HUDEP-2 (cell line): Measurements from ENCODE around the gene RRP1.
"Not testable (repeated sequence)": the region's sequence is repeated elsewhere in the genome, so short reads cannot be mapped to it uniquely, and the experiment has no call there.

ENCODE experiments used
- DNase-seq, 76 experiments: peaks; one replicate each; lab custom pipeline; 2025; ENCODE audit not compliant: unreplicated experiment in 76 of 76; lab: John Stamatoyannopoulos, UW

RRP1 gene

GRCh38 chr21:43832158-43832550 lies 42.8 kb downstream of the RRP1 start:
- DNase-seq = no peak

GRCh38 chr21:43832648-43833047 lies 43.3 kb downstream of the RRP1 start:
- DNase-seq = peak in 1 of 76 experiments; percentile 25

GRCh38 chr21:43834146-43834905 lies 44.9 kb downstream of the RRP1 start:
- DNase-seq = no peak

GRCh38 chr21:43835050-43835449 lies 45.7 kb downstream of the RRP1 start:
- no peak for DNase-seq

GRCh38 chr21:43835861-43836260 lies 46.5 kb downstream of the RRP1 start:
- DNase-seq = no peak

- DNase-seq = no peak
These were observed 47.2 kb downstream of the RRP1 start for GRCh38 chr21:43836616-43837015.

- DNase-seq = no peak
These were observed 50.9 kb downstream of the RRP1 start for GRCh38 chr21:43840259-43840658.

- no peak for DNase-seq
These were observed 53.4 kb downstream of the RRP1 start for GRCh38 chr21:43842742-43843141.

GRCh38 chr21:43844906-43845305 lies 55.5 kb downstream of the RRP1 start:
- not testable (repeated sequence) for DNase-seq

- no peak for DNase-seq
These were observed 56.0 kb downstream of the RRP1 start for GRCh38 chr21:43845386-43845785.

GRCh38 chr21:43846430-43846829 lies 57.1 kb downstream of the RRP1 start:
- DNase-seq = no peak

GRCh38 chr21:43847301-43847700 lies 57.9 kb downstream of the RRP1 start:
- no peak for DNase-seq

- DNase-seq = no peak
These were observed 59.4 kb downstream of the RRP1 start for GRCh38 chr21:43848771-43849170.

- DNase-seq = peak in 5 of 76 experiments; percentile 13 to 29 (median 25)
These were observed 60.3 kb downstream of the RRP1 start for GRCh38 chr21:43849532-43850299.

GRCh38 chr21:43850728-43851295 lies 61.4 kb downstream of the RRP1 start:
- no peak for DNase-seq

- no peak for DNase-seq
These were observed 62.2 kb downstream of the RRP1 start for GRCh38 chr21:43851593-43851992.

GRCh38 chr21:43853851-43854772 lies 64.7 kb downstream of the RRP1 start:
- DNase-seq = peak in 18 of 76 experiments; percentile 12 to 77 (median 51)
